OCI-LY3 (cell line): ENCODE results near the gene CERS3.

Source experiments
- H2AFZ ChIP-seq: fragments of 200-600, 300-600 bp; shearing (Covaris generic); 2 replicates; pipeline ENCODE4 v1.6.0; 2014; ENCODE audit warnings: antibody characterized with exemption, low read depth, low read length
- H3K27ac ChIP-seq: fragments of 200-600, 300-600 bp; sonication (generic); 2 replicates; pipeline ENCODE4 v1.5.1; 2014; ENCODE audit warnings: mild to moderate bottlenecking, low read length, moderate library complexity, mixed read lengths
- H3K27me3 ChIP-seq: fragments of 200-600, 300-600 bp; sonication (generic); 2 replicates; pipeline ENCODE4 v1.6.1; 2014; ENCODE audit warnings: low read depth, low read length, mixed read lengths
- H3K36me3 ChIP-seq: fragments of 200-600, 300-600 bp; sonication (generic); replicated peaks from 2 replicates; pipeline ENCODE3; 2014; ENCODE audit warnings: low read depth, low read length, mixed read lengths
- H3K4me1 ChIP-seq: fragments of 300-600, 200-600 bp; sonication (generic); 2 replicates; pipeline ENCODE4 v1.6.1; 2014; ENCODE audit warnings: low read length, mixed read lengths
- H3K4me2 ChIP-seq: fragments of 200-600, 300-600 bp; sonication (generic); 2 replicates; pipeline ENCODE4 v1.6.1; 2014; ENCODE audit warnings: low read length, mixed read lengths
- H3K4me3 ChIP-seq: fragments of 300-600, 200-600 bp; sonication (generic); 2 replicates; pipeline ENCODE4 v1.5.1; 2014; ENCODE audit warnings: antibody characterized with exemption, mild to moderate bottlenecking, low read length, moderate library complexity
- H3K79me2 ChIP-seq: fragments of 300-600, 200-600 bp; shearing (Covaris generic); 2 replicates; pipeline ENCODE4 v1.6.1; 2014; ENCODE audit warnings: mild to moderate bottlenecking, low read length, mixed read lengths
- H3K9ac ChIP-seq: fragments of 300-600, 200-600 bp; shearing (Covaris generic); 2 replicates; pipeline ENCODE4 v1.6.0; 2014; ENCODE audit warnings: mild to moderate bottlenecking, low read length, moderate library complexity
- H3K9me3 ChIP-seq: fragments of 200-600, 300-600 bp; shearing (Covaris generic); 2 replicates; pipeline ENCODE4 v1.6.1; 2014; ENCODE audit warnings: low read length, mixed read lengths; ENCODE audit not compliant: insufficient read depth
- H4K20me1 ChIP-seq: fragments of 200-600, 300-600 bp; sonication (generic); 2 replicates; pipeline ENCODE4 v1.6.1; 2016; ENCODE audit warnings: low read length, mixed read lengths; ENCODE audit not compliant: insufficient read depth
- CTCF ChIP-seq: fragments of 200-600, 300-600 bp; sonication (generic); IDR thresholded peaks from 2 replicates; pipeline ENCODE4 v1.5.1; 2014; ENCODE audit warnings: antibody characterized with exemption, low read length, low read depth
- EZH2phosphoT487 ChIP-seq: fragments of 200-600 bp; shearing (Covaris generic); IDR thresholded peaks from 2 replicates; pipeline ENCODE4 v1.6.1; 2018; ENCODE audit warnings: antibody characterized with exemption, mixed run types, low read depth

CERS3 gene

GRCh38 chr15:100405179-100405578 lies 123.6 kb downstream of the CERS3 start:
- no peak overlapping the region for H3K4me2 ChIP-seq
- no peak overlapping the region for H3K27ac ChIP-seq
- H4K20me1 ChIP-seq: no peaks in the 10 kb centered on the region
- H3K36me3 ChIP-seq: no peaks in the 10 kb centered on the region
- 0 out of 2 replicates have a peak, but pooled peaks cover 2% of the 10 kb centered on the region for H3K27me3 ChIP-seq
- no peak overlapping the region for H2AFZ ChIP-seq
- H3K79me2 ChIP-seq: no peaks in the 10 kb centered on the region
- H3K9me3 ChIP-seq: no peaks in the 10 kb centered on the region
- H3K4me3 ChIP-seq: no peak overlapping the region
- H3K4me1 ChIP-seq: no peaks in the 10 kb centered on the region
- no peak overlapping the region for H3K9ac ChIP-seq
- no peak for TF ChIP-seq CTCF
- TF ChIP-seq EZH2phosphoT487: no peak

- Histone ChIP-seq H2AFZ (no peak overlapping the region), H3K4me1 (no peaks in the 10 kb centered on the region), H3K4me3 (no peak overlapping the region), H3K79me2 (no peaks in the 10 kb centered on the region), H3K27ac (no peak overlapping the region), H3K9me3 (no peaks in the 10 kb centered on the region), H3K27me3 (0 out of 2 replicates have a peak, but pooled peaks cover 3% of the 10 kb centered on the region), H3K4me2 (no peak overlapping the region), H3K36me3 (no peaks in the 10 kb centered on the region), H3K9ac (no peak overlapping the region), H4K20me1 (no peaks in the 10 kb centered on the region)
- TF ChIP-seq CTCF (no peak), EZH2phosphoT487 (no peak)
Measured at GRCh38 chr15:100400996-100401395, 127.8 kb downstream of the CERS3 start.

GRCh38 chr15:100394736-100395440 lies 133.9 kb downstream of the CERS3 start:
- Histone ChIP-seq H2AFZ (no peak overlapping the region), H3K4me3 (no peak overlapping the region), H3K27me3 (0 out of 2 replicates have a peak, but pooled peaks cover 6% of the 10 kb centered on the region), H4K20me1 (no peaks in the 10 kb centered on the region), H3K9ac (no peak overlapping the region), H3K27ac (no peak overlapping the region), H3K79me2 (no peaks in the 10 kb centered on the region), H3K9me3 (no peaks in the 10 kb centered on the region), H3K36me3 (no peaks in the 10 kb centered on the region), H3K4me1 (no peaks in the 10 kb centered on the region), H3K4me2 (no peak overlapping the region)
- no peak for TF ChIP-seq EZH2phosphoT487
- TF ChIP-seq CTCF: no peak

- TF ChIP-seq CTCF (no peak), EZH2phosphoT487 (no peak)
- H2AFZ ChIP-seq: no peak overlapping the region
- no peak overlapping the region for H3K4me2 ChIP-seq
- H3K9ac ChIP-seq: no peak overlapping the region
- H3K27ac ChIP-seq: no peak overlapping the region
- no peak overlapping the region for H3K4me3 ChIP-seq
- H3K79me2 ChIP-seq: no peaks in the 10 kb centered on the region
- H3K27me3 ChIP-seq: 0 out of 2 replicates have a peak, but pooled peaks cover 6% of the 10 kb centered on the region
- H3K9me3 ChIP-seq: no peaks in the 10 kb centered on the region
- H3K4me1 ChIP-seq: no peaks in the 10 kb centered on the region
- H3K36me3 ChIP-seq: no peaks in the 10 kb centered on the region
- H4K20me1 ChIP-seq: no peaks in the 10 kb centered on the region
Measured at GRCh38 chr15:100393008-100393407, 135.7 kb downstream of the CERS3 start.
